HCT116 (cell line): Measurements from ENCODE around the gene MAPK8. TPM values are rescaled to one million over a fixed set of nuclear protein-coding genes. Genes with fewer than 3 reads are reported as not detected.

Source experiments
- ATAC-seq: fragments of 200-7000 bp; cut with Tn5 transposase; 2 replicates; pipeline ENCODE4 v1.9.1; 2020; ENCODE audit warnings: mild to moderate bottlenecking, moderate library complexity
- BruUV-seq: library from RNA; stranded (reverse); fragments of 400-500 nt; replicated peaks from 2 replicates; lab custom pipeline; 2021; lab: Mats Ljungman, UMichigan
- CTCF ChIA-PET: fragments of 300-600 bp; sonication (Branson Sonifier 250); formaldehyde crosslinking; loops from one replicate; lab custom pipeline; 2021; ENCODE audit warnings: antibody characterized with exemption; lab: Charles Lee
- POLR2A ChIA-PET: fragments of 300-600, 350-600 bp; sonication (Branson Sonifier 250); formaldehyde crosslinking; loops from one replicate; lab custom pipeline; 2021; ENCODE audit warnings: antibody characterized with exemption; lab: Charles Lee
- RAD21 ChIA-PET, 2 experiments: fragments of 300-600 bp; sonication (Branson Sonifier 250); formaldehyde crosslinking; loops; one replicate each; lab custom pipeline; 2023; ENCODE audit warnings: low total read pairs in 2 of 2; ENCODE audit not compliant: uncharacterized antibody in 2 of 2, unreplicated experiment in 2 of 2, low non-redundant PET in 1 of 2; lab: Charles Lee
- DNase-seq: peaks from one replicate; pipeline ENCODE4 v3.0.0-alpha.2; 2010; ENCODE audit warnings: low read depth, low spot score
- H2AFZ ChIP-seq: fragments of 200-600 bp; shearing (Covaris generic), sonication (generic); 2 replicates; pipeline ENCODE4 v1.6.1; 2017; ENCODE audit warnings: low read depth, mixed run types, mixed read lengths, antibody characterized with exemption, low read length; ENCODE audit not compliant: poor library complexity, severe bottlenecking
- H3K27ac ChIP-seq: 2 replicates; pipeline ENCODE4 v1.5.1; 2012; ENCODE audit warnings: low read depth, low read length
- H3K27me3 ChIP-seq: fragments of 200-600 bp; sonication (generic); 2 replicates; pipeline ENCODE4 v1.6.1; 2016; ENCODE audit warnings: mixed run types, low read length, mixed read lengths; ENCODE audit not compliant: insufficient read depth
- H3K36me3 ChIP-seq, 2 experiments: fragments of 200-500 bp in 1 of 2; fragments of 200-600 bp in 1 of 2; sonication (Bioruptor generic) in 1 of 2; sonication (generic) in 1 of 2; 2 replicates each; pipeline versions ENCODE4 v1.5.1 to v1.6.1; 2014 to 2016; ENCODE audit warnings: low read length in 2 of 2, inconsistent platforms in 1 of 2, mixed read lengths in 1 of 2, mixed run types in 1 of 2; ENCODE audit not compliant: insufficient read depth in 2 of 2, control insufficient read depth in 1 of 2
- H3K4me1 ChIP-seq, 2 experiments: fragments of 200-600 bp in 1 of 2; sonication (generic) in 1 of 2; 2 replicates each; pipeline versions ENCODE4 v1.5.1 to v1.6.1; 2012 to 2017; ENCODE audit warnings: low read length in 2 of 2, inconsistent platforms in 1 of 2, mild to moderate bottlenecking in 1 of 2, mixed read lengths in 1 of 2, mixed run types in 1 of 2, moderate library complexity in 1 of 2; ENCODE audit not compliant: insufficient read depth in 2 of 2, control insufficient read depth in 1 of 2
- H3K4me2 ChIP-seq: fragments of 200-600 bp; sonication (generic); 2 replicates; pipeline ENCODE4 v1.6.1; 2017; ENCODE audit warnings: mixed run types, low read length, mixed read lengths
- H3K4me3 ChIP-seq, 2 experiments: fragments of 200-600 bp in 1 of 2; sonication (generic) in 1 of 2; replicated peaks in 1 of 2; 2 replicates each; pipeline ENCODE4 v1.5.1; 2011 to 2016; ENCODE audit warnings: low read length in 2 of 2, control low read depth in 1 of 2, low read depth in 1 of 2, mild to moderate bottlenecking in 1 of 2, mixed read lengths in 1 of 2, mixed run types in 1 of 2
- H3K79me2 ChIP-seq: fragments of 200-600 bp; sonication (generic); 2 replicates; pipeline ENCODE4 v1.6.1; 2017; ENCODE audit warnings: mild to moderate bottlenecking, mixed run types, low read length, moderate library complexity, mixed read lengths; ENCODE audit not compliant: insufficient read depth
- H3K9ac ChIP-seq: fragments of 200-600 bp; sonication (generic); 2 replicates; pipeline ENCODE4 v1.6.1; 2016; ENCODE audit warnings: low read length, mixed read lengths
- H3K9me2 ChIP-seq: fragments of 200-600 bp; sonication (generic), shearing (Covaris generic); 2 replicates; pipeline ENCODE4 v1.6.1; 2017; ENCODE audit warnings: mixed run types, mild to moderate bottlenecking, moderate library complexity; ENCODE audit not compliant: insufficient read depth
- H3K9me3 ChIP-seq, 2 experiments: fragments of 200-500 bp in 1 of 2; fragments of 200-600 bp in 1 of 2; sonication (Bioruptor generic) in 1 of 2; sonication (generic) in 1 of 2; 2 replicates each; pipeline ENCODE4 v1.6.1; 2014 to 2017; ENCODE audit warnings: low read length in 2 of 2, mixed read lengths in 2 of 2, inconsistent platforms in 1 of 2, low read depth in 1 of 2, mild to moderate bottlenecking in 1 of 2, mixed run types in 1 of 2, moderate library complexity in 1 of 2; ENCODE audit not compliant: control insufficient read depth in 1 of 2, insufficient read depth in 1 of 2
- H4K20me1 ChIP-seq: fragments of 200-600 bp; sonication (generic), shearing (Covaris generic); 2 replicates; pipeline ENCODE4 v1.6.1; 2017; ENCODE audit warnings: mixed run types, mild to moderate bottlenecking, moderate library complexity; ENCODE audit not compliant: insufficient read depth
- CBX3 ChIP-seq: IDR thresholded peaks from 2 replicates; pipeline ENCODE4 v1.6.1; 2012; ENCODE audit warnings: low read depth
- CTCF ChIP-seq, 3 experiments: fragments of 200-600 bp in 1 of 3; sonication (generic) in 1 of 3; IDR thresholded peaks in 2 of 3; conservative IDR thresholded peaks in 1 of 3; 2 replicates each; pipeline ENCODE4 v1.5.1; 2012 to 2017; ENCODE audit warnings: low read depth in 2 of 3, low read length in 2 of 3, antibody characterized with exemption in 1 of 3, borderline replicate concordance in 1 of 3, control low read depth in 1 of 3, mild to moderate bottlenecking in 1 of 3, mixed read lengths in 1 of 3, mixed run types in 1 of 3, moderate library complexity in 1 of 3; ENCODE audit not compliant: insufficient read depth in 1 of 3
- EZH2phosphoT487 ChIP-seq: fragments of 200-600 bp; IDR thresholded peaks from 2 replicates; pipeline ENCODE4 v1.6.1; 2018; ENCODE audit warnings: antibody characterized with exemption, borderline replicate concordance
- FOSL1 ChIP-seq: IDR thresholded peaks from 2 replicates; pipeline ENCODE4 v1.6.1; 2012; ENCODE audit warnings: low read depth
- MAX ChIP-seq: IDR thresholded peaks from 2 replicates; pipeline ENCODE4 v1.6.1; 2012
- RAD21 ChIP-seq: IDR thresholded peaks from 2 replicates; pipeline ENCODE4 v1.6.1; 2012; ENCODE audit warnings: low read depth, mild to moderate bottlenecking
- REST ChIP-seq: IDR thresholded peaks from 2 replicates; pipeline ENCODE4 v1.6.1; 2012; ENCODE audit warnings: low read depth
- SRF ChIP-seq: IDR thresholded peaks from 2 replicates; pipeline ENCODE4 v1.6.1; 2012; ENCODE audit warnings: low read depth
- YY1 ChIP-seq: IDR thresholded peaks from 2 replicates; pipeline ENCODE4 v1.6.1; 2011; ENCODE audit warnings: low read length, low read depth, moderate library complexity, mild to moderate bottlenecking; ENCODE audit not compliant: insufficient replicate concordance; ENCODE audit errors: extremely low read depth
- ZBTB33 ChIP-seq: IDR thresholded peaks from 2 replicates; pipeline ENCODE4 v1.6.1; 2011; ENCODE audit warnings: mild to moderate bottlenecking, low read length, moderate library complexity; ENCODE audit not compliant: insufficient replicate concordance; ENCODE audit errors: extremely low read depth
- ZNF274 ChIP-seq: fragments of 200-500 bp; sonication (Bioruptor generic); IDR thresholded peaks from 2 replicates; pipeline ENCODE4 v1.6.1; 2014; ENCODE audit warnings: mild to moderate bottlenecking, low read depth, low read length, inconsistent platforms
- intact Hi-C: fragments of 100-400 bp; cut with micrococcal nuclease; formaldehyde crosslinking; loops from 2 replicates; pipeline ENCODE4 v1.10.0; 2022
- total RNA-seq: library from RNA; stranded (reverse); gene quantifications from one replicate; pipeline ENCODE4 v1.2.1, GENCODE V29; 2021; ENCODE audit not compliant: unreplicated experiment

The MAPK8 gene
- total RNA-seq, 1 experiment from 2014 or later, result 71.0 TPM

- Histone ChIP-seq H2AFZ (no peak overlapping the region), H3K27me3 (no peaks in the 10 kb centered on the region), H4K20me1 (no peaks in the 10 kb centered on the region), H3K79me2 (no peaks in the 10 kb centered on the region)
- no TSS peak for BruUV-seq
- no peak for DNase-seq
- TF ChIP-seq EZH2phosphoT487 (no peak), REST (no peak)
- TF ChIP-seq, all 23 proteins: peak for 0
- Histone ChIP-seq H3K9ac (no peak overlapping the region), H3K36me3 (no peaks in the 10 kb centered on the region), H3K4me2 (no peak overlapping the region), H3K4me3 (no peak overlapping the region), H3K9me3 (no peaks in the 10 kb centered on the region), H3K9me2 (no peaks in the 10 kb centered on the region), H3K27ac (no peak overlapping the region), H3K4me1 (no peaks in the 10 kb centered on the region)
- ChIA-PET CTCF (no interaction called here), RAD21 (no interaction called here), POLR2A (no interaction called here)
- intact Hi-C loops, result no loop called here
- no peak for ATAC-seq
Measured at GRCh38 chr10:48457949-48458661, 151.6 kb downstream of the MAPK8 start.

- H3K9me3 ChIP-seq, result no peaks in the 10 kb centered on the region
- H3K36me3 ChIP-seq, result no peaks in the 10 kb centered on the region
- no peak overlapping the region for H3K4me2 ChIP-seq
- ChIA-PET RAD21 (no interaction called here), POLR2A (no interaction called here), CTCF (no interaction called here)
- no peak overlapping the region for H3K9ac ChIP-seq
- intact Hi-C loops, result no loop called here
- H3K27me3 ChIP-seq, result no peaks in the 10 kb centered on the region
- no peak overlapping the region for H3K4me3 ChIP-seq
- no peaks in the 10 kb centered on the region for H3K4me1 ChIP-seq
- BruUV-seq, result no TSS peak
- no peak overlapping the region for H3K27ac ChIP-seq
- no peaks in the 10 kb centered on the region for H4K20me1 ChIP-seq
- H2AFZ ChIP-seq, result no peak overlapping the region
- DNase-seq, result no peak
- ATAC-seq, result no peak
- no peaks in the 10 kb centered on the region for H3K79me2 ChIP-seq
- H3K9me2 ChIP-seq, result no peaks in the 10 kb centered on the region
- no peak for TF ChIP-seq CTCF (IDR thresholded peaks at IDR 0.05 in 2 of 3, conservative IDR thresholded peaks at IDR 0.05 in 1 of 3; ENCODE audit: borderline replicate concordance in 1 of 3, insufficient read depth in 1 of 3, low read depth in 2 of 3, low read length in 2 of 3)
- TF ChIP-seq ZNF274, result no peak
- no peak for TF ChIP-seq FOSL1
- no peak for TF ChIP-seq RAD21
- TF ChIP-seq ZBTB33, result no peak
- no peak for TF ChIP-seq SRF
- TF ChIP-seq CBX3, result no peak
- TF ChIP-seq YY1, result no peak
- no peak for TF ChIP-seq MAX
- TF ChIP-seq EZH2phosphoT487, result no peak
Measured at GRCh38 chr10:48458662-48459048, 152.2 kb downstream of the MAPK8 start.
